Dermis blood vessel endothelial cell (primary cell): ENCODE data around the gene CCDC107. TPM values are rescaled to one million over a fixed set of nuclear protein-coding genes. Genes with fewer than 3 reads are reported as not detected.

Experiments
- DNase-seq: peaks from one replicate; pipeline ENCODE4 v3.0.0; 2010
- total RNA-seq: library from RNA; depleted of rRNA; stranded (reverse); fragments of >200 nt; gene quantifications from 2 replicates; pipeline ENCODE4 v1.2.3, GENCODE V29; 2014

The CCDC107 gene
- total RNA-seq, 1 donor from 2014 or later, result 12.4 TPM

DNA sequence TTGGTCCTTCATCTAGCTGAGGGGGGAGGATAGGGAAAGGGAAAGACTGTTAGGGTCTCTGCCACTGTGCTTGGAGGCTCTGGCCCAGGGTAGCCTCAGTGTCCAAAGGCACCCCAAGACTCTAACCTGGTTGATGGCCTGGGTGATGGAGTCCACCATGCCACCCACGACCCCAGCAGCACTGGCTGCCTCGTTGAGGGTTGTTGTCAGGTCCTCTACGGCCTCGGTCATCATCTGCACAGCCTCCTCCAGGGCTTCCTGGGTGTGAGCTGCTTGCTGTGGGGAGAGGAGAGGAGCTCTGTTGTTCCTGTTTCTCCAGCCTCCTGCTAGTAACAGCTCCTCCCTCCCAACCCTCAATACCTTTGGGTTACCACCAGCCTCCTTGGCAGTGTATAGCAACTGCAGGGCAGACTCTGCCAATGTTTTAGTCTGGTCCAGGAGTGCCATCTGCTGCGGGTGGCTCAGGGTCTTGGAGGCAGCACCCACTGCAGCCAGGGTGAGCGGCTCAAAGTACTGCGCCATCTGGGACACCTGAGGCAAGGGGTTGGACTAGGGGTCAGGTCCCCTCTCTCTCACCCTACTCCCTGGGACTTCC, 47.8 kb downstream of the CCDC107 start:
- no peak for DNase-seq

DNA sequence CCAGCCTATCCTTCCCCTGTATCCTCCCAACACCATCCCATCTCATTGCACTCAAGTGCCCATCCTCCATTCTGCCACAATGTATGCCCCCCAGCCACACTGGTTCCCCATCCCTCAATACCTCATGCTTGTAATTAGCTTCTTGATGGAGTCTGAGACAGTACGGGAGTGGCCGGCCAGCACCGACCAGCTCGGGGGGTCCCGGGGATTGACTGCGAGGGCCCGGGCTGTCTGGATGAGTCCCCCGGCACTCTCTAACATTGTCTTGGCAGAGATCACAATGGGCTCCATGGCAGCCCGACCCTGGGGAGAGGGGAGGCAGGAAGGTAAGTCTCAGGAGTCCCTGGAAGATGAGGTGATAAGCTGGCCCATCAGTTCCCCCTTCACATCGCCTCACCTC, 48.9 kb downstream of the CCDC107 start:
- DNase-seq, result no peak

DNA sequence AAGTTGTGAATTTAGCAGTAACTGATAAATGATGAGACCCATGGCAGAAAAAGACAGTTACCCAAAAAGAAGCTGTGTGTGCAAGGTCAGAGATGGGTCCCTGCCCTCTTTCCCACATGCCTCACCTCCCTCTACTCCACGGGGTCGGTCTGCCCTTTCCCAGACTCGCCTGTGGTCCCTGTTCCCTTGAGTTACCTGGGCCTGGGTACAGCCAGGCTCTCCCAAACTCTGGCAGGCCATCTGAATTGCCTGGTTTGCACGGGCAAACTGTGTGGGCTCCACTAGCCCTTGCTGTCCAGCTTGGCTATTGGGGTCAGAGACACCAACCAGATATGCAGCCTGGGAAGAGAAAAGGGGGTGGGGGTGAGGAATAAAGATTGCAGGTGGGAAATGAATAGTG, 50.1 kb downstream of the CCDC107 start:
- no peak for DNase-seq

DNA sequence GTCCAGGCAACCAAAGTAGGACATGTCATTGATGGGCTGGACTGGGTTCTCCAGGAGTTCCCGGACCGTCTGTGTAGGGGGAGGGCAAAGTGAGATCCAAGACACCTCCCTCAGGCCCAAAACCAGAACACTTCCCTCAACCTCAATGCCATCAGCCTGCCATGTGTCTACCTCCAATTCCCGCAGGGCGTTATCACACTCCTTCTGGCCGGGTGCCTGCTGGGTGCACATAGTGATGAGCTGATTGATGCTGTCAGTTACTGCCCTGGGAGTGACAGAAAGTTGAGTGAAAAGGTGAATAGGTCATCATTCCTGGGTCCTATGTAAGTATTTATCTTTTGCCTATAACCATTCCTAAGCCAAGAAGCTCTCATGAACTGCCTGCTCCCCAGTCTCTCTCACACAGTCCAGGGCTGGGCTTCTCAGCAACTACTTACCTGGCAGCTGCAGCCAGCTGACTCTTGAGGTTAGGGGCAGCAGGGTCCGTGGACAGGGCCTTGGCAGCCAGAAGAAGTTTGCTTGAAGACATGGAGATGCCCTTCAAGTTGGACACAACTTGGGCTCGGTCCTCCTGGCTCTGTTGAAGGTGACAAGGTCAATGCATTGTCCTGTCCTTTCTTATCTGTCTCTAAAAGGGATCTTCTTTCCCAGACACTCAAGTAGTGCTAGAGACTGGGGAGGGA, 52.9 kb downstream of the CCDC107 start:
- no peak for DNase-seq

Other genes starting within 250 kb of the CCDC107 start
- gene RUSC2, start 168.2 kb upstream of the CCDC107 start, total RNA-seq, result 15.8 and 24.5 TPM in 2 replicates
- gene TESK1, start 53.0 kb upstream of the CCDC107 start, total RNA-seq, result 8.7 and 11.6 TPM in 2 replicates
- 0.14 TPM in 1 of 2 replicates, not detected in the other for gene CD72, start 39.9 kb upstream of the CCDC107 start, total RNA-seq
- not detected in 2 replicates for gene SIT1, start 7.4 kb upstream of the CCDC107 start, total RNA-seq
- gene RMRP, start 273 bp upstream of the CCDC107 start, total RNA-seq, result 9,128 and 10,291 TPM in 2 replicates
- gene ARHGEF39, start 6.9 kb downstream of the CCDC107 start, total RNA-seq, result 0.34 and 3.1 TPM in 2 replicates
- gene CA9, start 15.6 kb downstream of the CCDC107 start, total RNA-seq, result not detected in 2 replicates
- 10.2 and 19.6 TPM in 2 replicates for gene TPM2, start 31.6 kb downstream of the CCDC107 start, total RNA-seq
- gene TLN1, start 73.9 kb downstream of the CCDC107 start, total RNA-seq, result 250 and 670 TPM in 2 replicates
- 57.5 and 66.5 TPM in 2 replicates for gene CREB3, start 74.4 kb downstream of the CCDC107 start, total RNA-seq
- 95.2 and 121 TPM in 2 replicates for gene GBA2, start 90.9 kb downstream of the CCDC107 start, total RNA-seq
- gene RGP1, start 91.0 kb downstream of the CCDC107 start, total RNA-seq, result 10.6 and 20.7 TPM in 2 replicates
- 42.5 and 66.8 TPM in 2 replicates for gene MSMP, start 96.0 kb downstream of the CCDC107 start, total RNA-seq
- gene NPR2, start 133.3 kb downstream of the CCDC107 start, total RNA-seq, result 2.7 and 10.8 TPM in 2 replicates
- 0.19 TPM in 1 of 2 replicates, not detected in the other for gene SPAG8, start 154.0 kb downstream of the CCDC107 start, total RNA-seq
- 5.8 and 11.5 TPM in 2 replicates for gene HINT2, start 156.8 kb downstream of the CCDC107 start, total RNA-seq
- gene FAM221B, start 170.4 kb downstream of the CCDC107 start, total RNA-seq, result not detected in 2 replicates
- gene TMEM8B, start 170.9 kb downstream of the CCDC107 start, total RNA-seq, result under 0.01 and 0.23 TPM in 2 replicates
- gene OR13J1, start 212.1 kb downstream of the CCDC107 start, total RNA-seq, result not detected in 2 replicates
- gene HRCT1, start 247.9 kb downstream of the CCDC107 start, total RNA-seq, result 0.93 and 2.6 TPM in 2 replicates